NCI-H1105 treated with DMSO at 0.1 percent for 48 hours (cell line): ENCODE measurements around the gene HOXB13.
A peak's percentile ranks its signal among the peaks of the same experiment; 100 is the strongest.

ENCODE experiments used
- DNase-seq: peaks from one replicate; lab custom pipeline; 2025; lab: John Stamatoyannopoulos, UW

The HOXB13 gene

DNA sequence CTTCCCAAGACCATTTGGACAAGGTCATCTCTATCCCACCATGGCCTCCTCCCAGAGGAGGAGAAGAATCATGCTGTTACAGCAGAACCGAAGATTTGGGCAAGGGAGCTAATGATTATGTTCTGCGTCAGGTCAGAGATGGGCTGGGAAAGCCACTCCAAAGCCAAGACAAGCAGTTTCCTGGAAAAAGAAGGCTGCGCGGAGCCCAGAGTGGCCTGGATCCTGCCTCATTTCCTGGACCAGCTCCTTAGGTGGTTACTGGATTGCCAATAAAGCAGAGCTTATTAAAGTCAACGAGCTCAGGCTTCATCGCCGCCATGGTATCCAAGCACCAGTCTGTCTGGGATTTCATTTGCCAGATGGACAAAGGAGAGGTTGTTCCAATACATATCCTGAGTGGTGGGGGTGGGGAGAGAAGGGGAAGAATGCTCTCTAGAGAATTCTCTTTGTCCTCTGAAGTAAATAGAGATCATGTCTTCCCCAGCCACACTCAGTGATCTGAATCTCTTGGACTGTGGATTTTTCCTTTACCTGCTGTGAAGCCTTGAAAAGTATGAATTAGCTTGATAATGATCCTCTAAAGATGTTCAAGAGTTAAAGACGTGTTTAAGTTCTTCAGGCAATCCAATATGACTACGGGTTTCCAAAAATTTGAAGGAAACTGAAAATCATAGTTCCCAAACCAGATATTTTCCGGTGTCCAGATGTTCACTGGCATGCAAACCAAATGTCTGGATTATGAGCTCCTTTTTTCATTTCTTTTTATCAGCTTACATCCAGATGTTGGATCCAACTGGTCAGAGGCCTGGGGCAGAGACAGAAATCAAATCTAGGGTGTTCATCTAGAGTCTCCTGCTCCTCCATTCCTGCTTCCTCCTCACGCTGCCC, 23.9 kb downstream of the HOXB13 start:
- DNase-seq = peak; percentile 27

- DNase-seq = no peak
These were observed 26.6 kb downstream of the HOXB13 start for GRCh38 chr17:48701864-48702532.

DNA sequence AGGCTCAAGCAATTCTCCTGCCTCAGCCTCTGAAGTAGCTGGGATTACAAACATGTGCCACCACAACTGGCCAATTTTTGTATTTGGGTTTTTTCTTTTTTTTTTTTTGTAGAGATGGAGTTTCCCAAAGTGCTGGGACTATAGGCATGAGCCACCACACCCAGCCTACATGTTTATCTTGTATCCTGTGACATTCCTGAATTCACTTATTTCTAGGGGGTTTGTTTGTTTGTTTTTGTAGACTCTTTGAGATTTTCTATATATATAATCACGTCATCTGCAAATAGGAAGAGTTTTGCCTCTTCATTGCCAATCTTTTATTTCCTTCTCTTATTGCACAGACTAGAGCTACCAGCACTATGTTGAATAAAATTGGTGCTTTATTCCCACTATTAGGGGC, 35.4 kb downstream of the HOXB13 start:
- DNase-seq = no peak

GRCh38 chr17:48692049-48692448, 36.5 kb downstream of the HOXB13 start:
- DNase-seq = no peak

- no peak for DNase-seq
These were observed 37.9 kb downstream of the HOXB13 start for GRCh38 chr17:48690655-48691054.

- DNase-seq = no peak
These were observed 46.9 kb downstream of the HOXB13 start for GRCh38 chr17:48681609-48682008.

DNA sequence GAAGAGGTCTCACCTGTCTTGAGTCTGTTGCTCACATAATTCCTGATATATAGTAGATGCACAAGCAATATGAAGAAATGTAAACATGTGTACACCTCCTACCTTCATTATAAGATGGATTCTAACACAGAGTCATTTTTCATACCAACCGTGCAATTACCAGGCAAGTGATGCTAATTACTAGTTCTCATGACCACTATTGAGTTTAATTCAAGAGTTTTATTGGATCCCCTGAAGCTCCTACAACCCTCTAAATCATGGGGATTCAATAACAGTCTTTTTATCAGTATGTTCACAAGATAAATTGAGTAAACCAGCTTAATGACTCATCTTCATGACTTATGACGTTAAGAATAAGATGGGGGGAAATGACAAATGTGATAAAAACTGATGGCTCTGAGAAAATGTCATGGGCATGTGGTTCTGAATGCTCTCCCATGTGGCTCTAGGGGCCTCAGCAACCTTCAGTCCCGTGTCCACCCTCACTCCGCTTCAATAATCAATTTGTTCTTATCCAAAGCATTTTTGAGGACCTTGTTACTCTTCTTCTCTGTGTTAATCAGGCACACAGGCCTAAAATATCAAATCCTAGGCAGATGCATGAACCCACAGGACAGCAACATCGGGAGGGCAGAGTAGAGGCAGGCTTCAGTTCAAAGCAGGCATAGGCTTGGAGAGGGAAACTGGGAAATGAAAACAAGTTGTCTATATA, 49.0 kb downstream of the HOXB13 start:
- no peak for DNase-seq

- peak; percentile 64 for DNase-seq
These were observed 50.2 kb downstream of the HOXB13 start for GRCh38 chr17:48678141-48678971.

GRCh38 chr17:48676963-48677558, 51.5 kb downstream of the HOXB13 start:
- no peak for DNase-seq
